ENCODE measurements around the gene DCANP1. TPM values are rescaled to one million over a fixed set of nuclear protein-coding genes. Genes with fewer than 3 reads are reported as not detected.

DCANP1 gene
- total RNA-seq, 8 experiments from 2014 or later: 0.08 to 0.10 (median 0.09) TPM; not detected in 4

DNA sequence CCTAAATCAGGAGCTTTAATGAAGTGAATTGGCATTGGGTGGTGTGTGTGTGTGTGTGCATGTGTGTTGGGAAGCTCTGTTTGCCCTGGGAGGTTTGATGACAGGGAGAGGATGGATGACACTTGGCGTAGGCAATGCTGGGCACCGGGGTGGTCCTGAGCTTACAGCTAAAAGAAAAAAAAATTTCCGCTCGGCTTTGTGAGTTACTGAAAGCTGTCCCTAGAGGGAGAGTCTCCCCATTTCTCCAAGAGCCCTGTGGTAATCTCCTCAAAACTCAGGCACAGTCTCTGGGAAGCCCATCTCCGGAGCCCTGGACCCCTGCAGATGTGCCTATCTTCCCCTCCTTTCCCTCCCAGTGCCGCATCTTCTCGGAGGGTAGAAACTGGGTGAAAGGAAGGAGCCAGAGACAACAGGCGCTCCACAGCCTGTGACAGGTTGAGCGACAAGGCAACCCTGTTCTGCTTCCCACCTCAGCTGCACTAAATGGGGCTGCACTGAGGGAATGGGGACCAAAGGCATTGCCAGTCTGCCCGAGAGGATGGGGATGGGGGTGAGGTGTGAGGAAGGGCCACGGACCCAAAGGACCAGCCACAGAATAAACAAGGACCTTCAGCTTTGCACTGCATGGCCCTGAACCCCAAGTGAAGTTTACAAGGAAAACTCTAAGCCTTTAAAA is 40.8 kb upstream of the DCANP1 start:
- Histone ChIP-seq H3K4me3 (no peak overlapping the region), H3K27ac (no peak overlapping the region), H3K4me1 (replicated peaks in 1 of 2) (peaks cover 52 to 53% of the 10 kb centered on the region in 2 donors)
- peak in 1 of 8 experiments; percentile 1 for ATAC-seq (replicated peaks in 6 of 8)
- 17 to 75% (median 40%) methylated on average over 1 to 8 of the region's 11 CpGs; no CpG with 5 or more reads in 4 of the 10 experiments for WGBS, 10 experiments
- in situ Hi-C loops (cut with MboI; ENCODE audit: low pct_unique_long_range_greater_than_20kb in 2 of 9, low sequenced_read_pairs in 9 of 9, unreplicated experiment in 9 of 9): no loop called here

DNA sequence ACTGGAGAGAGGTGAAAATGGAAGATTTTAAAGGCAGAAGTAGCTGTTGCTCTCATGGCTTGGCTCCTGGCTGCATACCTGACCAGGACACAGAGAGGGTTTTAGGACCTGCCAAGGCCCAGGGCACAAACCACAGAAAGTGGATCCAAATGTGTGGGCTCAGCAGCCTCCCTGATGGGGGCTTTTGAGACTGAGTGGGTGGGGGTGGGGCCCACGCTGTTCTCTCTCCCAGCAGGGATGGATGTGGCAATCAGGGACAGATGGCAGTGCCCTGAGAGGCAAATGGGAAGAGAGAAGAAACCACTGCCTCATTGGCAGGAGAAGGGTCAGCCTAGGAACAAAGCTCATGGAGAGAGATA is 39.9 kb upstream of the DCANP1 start:
- WGBS, 10 experiments: 80% methylated on average over 1 of the region's 1 CpG; no CpG with 5 or more reads in 9 of the 10 experiments
- Histone ChIP-seq H3K4me3 (no peak overlapping the region), H3K4me1 (replicated peaks in 1 of 2) (peaks cover 57 to 59% of the 10 kb centered on the region in 2 donors), H3K27ac (no peak overlapping the region)
- no peak for ATAC-seq (replicated peaks in 6 of 8)
- in situ Hi-C loops (cut with MboI; ENCODE audit: low pct_unique_long_range_greater_than_20kb in 2 of 9, low sequenced_read_pairs in 9 of 9, unreplicated experiment in 9 of 9): no loop called here

DNA sequence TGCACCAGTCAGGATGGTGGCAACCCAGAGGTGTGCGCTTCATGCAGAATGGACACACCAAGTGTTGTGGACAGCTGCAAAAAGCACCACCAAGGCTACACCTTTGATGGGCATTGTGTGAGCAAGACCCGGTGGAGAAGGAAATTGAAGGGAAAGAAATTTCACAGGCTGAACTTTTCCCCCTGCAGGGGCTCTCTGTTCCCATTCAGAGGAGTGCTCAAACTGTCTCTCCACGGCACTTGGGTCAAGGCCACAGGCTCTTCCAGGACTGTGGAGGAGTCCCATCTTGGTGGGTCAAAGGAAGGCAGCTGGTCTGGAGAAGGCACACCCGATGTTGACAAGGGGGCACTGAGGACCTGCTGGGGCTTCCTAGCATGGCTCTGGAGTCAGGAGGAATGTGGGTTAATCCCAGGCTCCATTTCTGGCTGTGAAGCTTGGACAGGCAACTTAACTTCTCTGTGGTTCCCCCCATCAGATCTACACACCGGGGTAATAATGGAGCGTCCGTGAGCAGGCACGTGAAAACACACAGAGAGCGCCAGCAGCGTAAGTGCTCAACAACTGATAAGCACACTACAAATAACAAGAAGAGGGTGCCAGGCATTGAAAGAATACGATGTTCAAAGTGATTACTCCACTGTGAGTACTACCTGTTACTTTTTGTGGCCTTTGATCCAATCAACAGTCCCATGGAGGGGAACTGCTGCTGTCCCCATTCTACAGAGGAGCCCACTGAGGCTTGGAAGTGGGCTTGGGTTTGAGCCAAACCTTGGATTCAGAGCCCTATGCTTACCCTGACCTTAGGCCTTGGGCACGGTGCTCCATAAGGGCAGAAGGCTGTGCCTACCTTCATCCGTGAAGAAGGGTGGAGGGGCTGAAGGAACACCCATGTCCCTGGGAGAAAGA is 39.2 kb upstream of the DCANP1 start:
- no peak overlapping the region for H3K27ac ChIP-seq
- H3K4me3 ChIP-seq: no peak overlapping the region
- no peak for ATAC-seq (replicated peaks in 6 of 8)
- peaks cover 51 to 53% of the 10 kb centered on the region in 2 donors for H3K4me1 ChIP-seq (replicated peaks in 1 of 2)
- in situ Hi-C loops (cut with MboI; ENCODE audit: low pct_unique_long_range_greater_than_20kb in 2 of 9, low sequenced_read_pairs in 9 of 9, unreplicated experiment in 9 of 9): no loop called here
- WGBS, 10 experiments: 28 to 100% (median 81%) methylated on average over 1 to 10 of the region's 13 CpGs; no CpG with 5 or more reads in 2 of the 10 experiments

DNA sequence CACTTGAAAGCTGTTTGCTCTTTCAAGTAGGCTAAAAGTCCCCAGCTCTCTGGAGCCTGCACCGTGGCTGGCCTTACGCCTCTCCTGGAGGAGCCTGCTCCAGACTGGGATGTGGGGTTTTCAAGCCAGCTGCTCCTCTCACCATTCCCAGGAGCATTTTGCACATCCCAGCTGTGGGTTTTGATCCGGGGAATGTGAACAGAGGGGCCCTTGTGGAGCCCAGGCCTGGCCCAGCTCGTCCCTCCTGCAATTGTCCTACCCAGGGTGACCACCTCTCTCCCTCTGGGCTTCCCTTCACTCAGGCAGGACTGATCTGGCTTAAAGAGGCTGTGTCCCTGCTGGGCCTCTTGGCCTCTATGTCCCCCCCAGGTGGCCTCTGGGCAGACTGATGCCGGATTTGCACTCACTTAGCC is 37.5 kb upstream of the DCANP1 start:
- no peak overlapping the region for H3K4me3 ChIP-seq
- H3K27ac ChIP-seq: no peak overlapping the region
- ATAC-seq (replicated peaks in 6 of 8): no peak
- peaks cover 34 to 36% of the 10 kb centered on the region in 2 donors for H3K4me1 ChIP-seq (replicated peaks in 1 of 2)
- WGBS, 10 experiments: 40% methylated on average over 1 of the region's 5 CpGs; no CpG with 5 or more reads in 9 of the 10 experiments
- in situ Hi-C loops (cut with MboI; ENCODE audit: low pct_unique_long_range_greater_than_20kb in 2 of 9, low sequenced_read_pairs in 9 of 9, unreplicated experiment in 9 of 9): no loop called here

DNA sequence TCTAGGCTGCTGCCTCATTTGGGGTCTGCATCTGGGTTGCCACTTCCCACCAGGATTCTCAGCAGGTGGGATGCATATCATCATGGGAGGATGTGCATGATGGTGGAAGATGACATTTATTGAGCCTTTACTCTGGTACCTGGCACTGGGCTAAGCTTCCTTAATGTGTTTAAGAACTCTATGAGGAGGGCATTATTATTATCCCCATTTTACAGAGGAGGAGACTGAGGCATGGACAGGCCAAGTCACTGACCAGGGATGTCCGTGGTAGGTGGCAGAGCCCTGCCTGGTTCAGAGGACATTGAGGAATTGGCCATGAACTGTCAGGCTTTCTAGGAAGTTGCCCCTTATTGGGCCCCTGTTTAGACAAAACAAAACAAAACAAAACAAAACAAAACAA is 36.1 kb upstream of the DCANP1 start:
- ATAC-seq (replicated peaks in 6 of 8): no peak
- H3K4me3 ChIP-seq: no peak overlapping the region
- in situ Hi-C loops (cut with MboI; ENCODE audit: low pct_unique_long_range_greater_than_20kb in 2 of 9, low sequenced_read_pairs in 9 of 9, unreplicated experiment in 9 of 9): no loop called here
- H3K27ac ChIP-seq: no peak overlapping the region
- H3K4me1 ChIP-seq (replicated peaks in 1 of 2): peaks cover 35 to 39% of the 10 kb centered on the region in 2 donors
- WGBS, 10 experiments: 83 to 100% (median 92%) methylated on average over 1 of the region's 1 CpG; no CpG with 5 or more reads in 7 of the 10 experiments

DNA sequence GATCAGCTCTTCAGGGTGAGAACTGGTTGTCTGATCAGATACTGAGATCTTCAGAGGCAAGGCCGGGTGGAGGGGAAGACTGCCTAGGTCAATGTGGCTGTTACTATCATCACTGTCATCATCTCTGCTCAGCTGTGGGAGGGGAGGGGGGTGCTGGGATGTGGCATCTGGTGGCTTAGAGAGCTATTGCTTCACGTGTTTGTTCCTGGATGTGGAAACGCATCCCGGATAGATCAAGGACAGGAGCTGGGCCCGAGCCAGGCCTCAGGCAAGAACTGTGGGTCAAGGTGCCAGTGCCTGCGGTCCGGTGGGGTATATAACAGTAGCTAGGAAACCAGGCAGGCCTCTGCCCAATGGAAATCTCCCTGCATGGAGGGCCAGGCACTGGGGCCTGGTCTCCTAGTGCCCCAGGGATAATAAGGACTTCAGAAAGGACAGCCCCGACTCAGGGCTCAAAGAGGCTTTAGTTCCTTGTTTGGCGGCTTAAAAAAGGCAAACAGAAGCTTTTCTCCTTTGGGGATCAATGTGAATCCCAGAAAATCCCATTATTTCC is 35.3 kb upstream of the DCANP1 start:
- Histone ChIP-seq H3K27ac (no peak overlapping the region), H3K4me1 (replicated peaks in 1 of 2) (peaks cover 35 to 40% of the 10 kb centered on the region in 2 donors), H3K4me3 (no peak overlapping the region)
- 0 to 94% (median 46%) methylated on average over 1 to 9 of the region's 9 CpGs; no CpG with 5 or more reads in 3 of the 10 experiments for WGBS, 10 experiments
- peak in 4 of 8 experiments; percentile 16 to 59 (median 24) for ATAC-seq (replicated peaks in 6 of 8)
- in situ Hi-C loops (cut with MboI; ENCODE audit: low pct_unique_long_range_greater_than_20kb in 2 of 9, low sequenced_read_pairs in 9 of 9, unreplicated experiment in 9 of 9): no loop called here

DNA sequence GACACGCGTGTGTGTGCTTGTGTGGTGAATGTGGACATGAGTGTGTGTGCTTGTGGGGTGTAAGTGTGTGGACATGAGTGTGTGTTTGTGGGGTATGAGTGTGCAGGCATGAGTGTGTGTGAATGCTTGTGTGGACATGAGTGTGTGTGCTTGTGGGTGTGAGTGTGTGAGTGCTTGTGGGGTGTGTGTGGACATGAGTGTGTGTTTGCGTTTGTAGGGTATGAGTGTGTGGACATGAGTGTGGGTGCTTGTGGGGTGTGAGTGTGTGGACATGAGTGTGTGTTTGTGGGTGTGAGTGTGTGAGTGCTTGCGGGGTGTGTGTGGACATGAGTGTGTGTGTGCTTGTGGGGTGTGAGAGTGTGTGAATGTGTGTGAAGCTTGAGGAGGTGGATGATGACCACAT is 34.8 kb upstream of the DCANP1 start:
- H3K4me1 ChIP-seq (replicated peaks in 1 of 2): peaks cover 40 to 45% of the 10 kb centered on the region in 2 donors
- no peak overlapping the region for H3K4me3 ChIP-seq
- no peak overlapping the region for H3K27ac ChIP-seq
- ATAC-seq (replicated peaks in 6 of 8): no peak
- in situ Hi-C loops (cut with MboI; ENCODE audit: low pct_unique_long_range_greater_than_20kb in 2 of 9, low sequenced_read_pairs in 9 of 9, unreplicated experiment in 9 of 9): no loop called here
- 75 to 100% (median 90%) methylated on average over 1 to 3 of the region's 4 CpGs; no CpG with 5 or more reads in 3 of the 10 experiments for WGBS, 10 experiments

DNA sequence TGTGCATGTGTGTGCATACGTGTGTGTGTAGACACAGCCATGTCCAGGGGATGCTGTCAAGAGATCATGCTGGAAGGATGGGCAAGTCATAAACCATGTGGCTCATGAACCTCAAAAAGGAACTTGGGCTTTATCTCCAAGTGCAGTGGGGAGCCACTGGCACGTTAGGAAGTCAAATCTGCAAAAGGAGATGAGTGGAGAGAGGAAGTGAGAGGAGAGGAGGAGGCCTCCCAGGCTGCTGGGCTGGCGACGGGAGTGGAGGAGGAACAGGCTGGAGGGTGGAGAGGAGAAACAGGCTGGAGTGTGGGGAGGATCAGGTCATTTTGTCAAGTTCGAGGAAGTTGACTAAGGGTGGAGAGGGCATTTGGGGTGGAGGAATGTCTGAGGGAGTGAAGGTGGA is 34.2 kb upstream of the DCANP1 start:
- no peak for ATAC-seq (replicated peaks in 6 of 8)
- Histone ChIP-seq H3K27ac (no peak overlapping the region), H3K4me3 (no peak overlapping the region), H3K4me1 (replicated peaks in 1 of 2) (peaks cover 46 to 50% of the 10 kb centered on the region in 2 donors)
- WGBS, 10 experiments: 0 to 100% (median 79%) methylated on average over 1 to 4 of the region's 5 CpGs; no CpG with 5 or more reads in 2 of the 10 experiments
- in situ Hi-C loops (cut with MboI; ENCODE audit: low pct_unique_long_range_greater_than_20kb in 2 of 9, low sequenced_read_pairs in 9 of 9, unreplicated experiment in 9 of 9): no loop called here

DNA sequence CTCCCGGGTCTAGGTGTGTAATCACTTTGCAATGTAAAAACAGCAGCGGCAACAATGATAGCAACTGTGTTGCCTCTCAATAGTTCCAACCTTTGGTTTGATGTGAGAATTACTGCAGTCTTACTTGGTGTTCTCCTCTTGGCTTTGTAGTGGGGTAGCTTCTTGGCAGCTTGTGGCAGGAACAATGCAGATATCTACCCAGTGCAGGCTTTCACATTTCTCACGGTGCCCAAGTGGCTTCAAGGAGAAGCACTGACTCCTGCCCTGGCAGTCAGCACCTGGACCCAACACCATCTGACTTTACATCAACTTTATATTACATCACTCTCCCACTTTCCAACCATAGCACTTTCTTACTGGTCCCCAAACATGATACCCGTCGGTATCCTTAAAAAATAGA is 33.4 kb upstream of the DCANP1 start:
- Histone ChIP-seq H3K4me3 (no peak overlapping the region), H3K4me1 (replicated peaks in 1 of 2) (peaks cover 49 to 57% of the 10 kb centered on the region in 2 donors), H3K27ac (no peak overlapping the region)
- in situ Hi-C loops (cut with MboI; ENCODE audit: low pct_unique_long_range_greater_than_20kb in 2 of 9, low sequenced_read_pairs in 9 of 9, unreplicated experiment in 9 of 9): no loop called here
- WGBS, 10 experiments: 64 to 100% (median 91%) methylated on average over 1 to 5 of the region's 5 CpGs; no CpG with 5 or more reads in 1 of the 10 experiments
- no peak for ATAC-seq (replicated peaks in 6 of 8)

DNA sequence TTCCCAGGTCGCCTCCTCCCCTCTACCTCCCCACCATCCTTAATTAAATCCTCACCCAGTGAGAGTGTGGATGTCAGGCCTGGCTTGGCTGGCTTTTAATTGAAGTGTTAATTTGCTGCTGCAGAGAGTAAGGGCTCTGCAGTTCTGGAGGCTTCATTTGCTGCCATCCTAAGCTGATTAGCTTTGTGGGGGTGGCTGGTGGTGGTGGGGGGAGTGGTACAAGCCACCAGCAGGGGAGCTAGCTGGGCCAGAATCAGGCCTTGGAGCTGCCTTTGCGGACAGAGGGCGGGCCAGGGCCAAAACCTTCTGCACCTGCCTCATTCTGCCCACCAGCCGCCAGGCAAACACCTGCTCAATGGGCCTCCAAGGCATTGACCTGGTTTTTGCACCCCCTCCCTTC is 31.8 kb upstream of the DCANP1 start:
- 0 to 60% (median 33%) methylated on average over 1 to 2 of the region's 4 CpGs; no CpG with 5 or more reads in 6 of the 10 experiments for WGBS, 10 experiments
- Histone ChIP-seq H3K4me1 (replicated peaks in 1 of 2) (peaks cover 39 to 61% of the 10 kb centered on the region in 2 donors), H3K27ac (no peak overlapping the region), H3K4me3 (no peak overlapping the region)
- ATAC-seq (replicated peaks in 6 of 8): no peak
- in situ Hi-C loops (cut with MboI; ENCODE audit: low pct_unique_long_range_greater_than_20kb in 2 of 9, low sequenced_read_pairs in 9 of 9, unreplicated experiment in 9 of 9): no loop called here

DNA sequence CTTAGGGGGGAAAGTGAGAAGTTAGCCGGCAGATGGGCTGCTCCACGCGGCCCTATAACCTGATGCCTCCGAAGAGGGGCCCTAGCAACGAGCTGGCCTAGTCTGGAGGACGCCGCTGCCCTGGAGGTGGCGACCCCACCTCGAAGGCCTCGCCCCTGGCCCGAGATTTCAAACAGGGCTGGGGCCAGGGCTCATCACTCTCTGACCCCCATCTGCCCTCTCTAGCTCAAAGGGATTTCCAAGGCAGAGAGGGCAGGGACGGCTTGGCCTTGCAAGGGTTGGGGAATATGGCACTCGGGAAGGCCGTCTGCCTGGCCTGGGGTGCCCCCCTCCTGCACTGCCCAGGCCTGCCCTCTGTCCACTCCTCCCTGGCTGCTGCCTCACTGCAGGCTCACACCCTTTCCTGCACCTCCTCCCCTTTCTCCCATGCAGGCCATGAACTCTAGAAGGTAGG is 30.5 kb upstream of the DCANP1 start:
- in situ Hi-C loops (cut with MboI; ENCODE audit: low pct_unique_long_range_greater_than_20kb in 2 of 9, low sequenced_read_pairs in 9 of 9, unreplicated experiment in 9 of 9): no loop called here
- WGBS, 10 experiments: 0 to 87% methylated on average over 1 to 3 of the region's 14 CpGs; no CpG with 5 or more reads in 8 of the 10 experiments
- peak in 5 of 8 experiments; percentile 61 to 75 (median 66) for ATAC-seq (replicated peaks in 6 of 8)
- Histone ChIP-seq H3K4me3 (no peak overlapping the region), H3K27ac (peak overlapping the region; percentile 40 to 66), H3K4me1 (replicated peaks in 1 of 2) (peaks cover 37 to 58% of the 10 kb centered on the region in 2 donors)

DNA sequence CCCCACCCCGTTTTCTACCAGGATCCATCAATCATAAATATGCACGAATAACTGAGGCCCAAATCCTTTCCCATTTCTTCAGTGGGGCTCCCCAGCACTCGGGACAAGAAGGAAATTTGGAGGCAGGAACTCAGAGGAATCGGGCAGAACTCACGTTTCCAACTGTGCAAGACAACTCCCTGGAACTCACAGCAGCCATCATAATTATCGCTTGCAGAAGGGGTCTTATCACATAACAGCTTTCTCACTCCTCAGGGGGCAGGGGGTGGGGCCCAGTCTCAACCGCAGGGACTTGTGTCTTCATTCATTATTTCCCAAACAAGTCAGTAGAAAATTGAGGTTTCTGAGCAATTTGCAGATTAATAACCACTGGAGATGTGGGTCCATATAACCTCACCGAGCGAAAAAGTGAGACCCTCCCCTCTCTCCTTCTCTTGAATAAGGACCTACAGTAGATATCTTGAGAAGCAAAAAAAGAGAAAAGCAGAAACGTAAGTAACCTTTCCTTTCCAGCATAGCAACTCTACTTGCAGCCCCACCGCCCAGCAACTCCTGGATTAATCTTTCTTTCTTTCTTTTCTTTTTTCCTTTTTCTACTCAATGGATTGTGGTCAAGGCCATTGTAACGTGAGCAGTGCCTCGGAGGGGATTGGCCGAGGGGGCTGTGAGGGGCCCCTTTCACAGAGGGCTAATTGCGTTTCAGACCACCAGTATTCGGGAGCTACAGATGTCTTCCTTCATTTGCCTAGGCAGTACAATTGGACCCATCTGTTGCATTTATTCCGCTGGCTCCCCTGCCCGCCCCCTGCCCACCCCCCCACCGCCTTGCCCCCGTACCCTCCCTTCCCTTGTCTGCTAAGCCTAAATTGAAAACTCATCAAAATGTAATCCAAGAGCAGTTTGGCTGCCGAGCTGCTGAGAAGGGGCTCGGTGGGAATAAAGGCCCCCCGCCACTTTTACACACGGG is 29.8 kb upstream of the DCANP1 start:
- H3K27ac ChIP-seq: peak overlapping the region; percentile 41 to 66
- WGBS, 10 experiments: 0 to 49% (median 16%) methylated on average over 1 to 9 of the region's 24 CpGs; no CpG with 5 or more reads in 1 of the 10 experiments
- H3K4me1 ChIP-seq (replicated peaks in 1 of 2): peaks cover 33 to 51% of the 10 kb centered on the region in 2 donors
- H3K4me3 ChIP-seq: peak overlapping the region in 1 of 5 donors; percentile 20
- in situ Hi-C loops (cut with MboI; ENCODE audit: low pct_unique_long_range_greater_than_20kb in 2 of 9, low sequenced_read_pairs in 9 of 9, unreplicated experiment in 9 of 9): no loop called here
- peak in 5 of 8 experiments; percentile 66 to 73 (median 69) for ATAC-seq (replicated peaks in 6 of 8)
